Measurements from ENCODE around the gene HSD17B1.

The HSD17B1 gene

GRCh38 chr17:42603318-42603717 is 50.6 kb downstream of the HSD17B1 start:
- no peak overlapping the region for H3K27ac ChIP-seq
- TF ChIP-seq ZFX (IDR thresholded peaks at IDR 0.05) = no peak
- no peak for TF ChIP-seq CTCF (conservative IDR thresholded peaks at IDR 0.05)

All from C4-2B (cell line).